GM21825 (cell line): ENCODE results near the gene CCNI.
A peak's percentile ranks its signal among the peaks of the same experiment; 100 is the strongest.

Source experiments
- ATAC-seq: cut with Tn5 transposase; IDR thresholded peaks from one replicate; pipeline ENCODE4 v1.9.1; 2021; ENCODE audit warnings: mild to moderate bottlenecking, moderate library complexity; ENCODE audit not compliant: unreplicated experiment

CCNI gene

DNA sequence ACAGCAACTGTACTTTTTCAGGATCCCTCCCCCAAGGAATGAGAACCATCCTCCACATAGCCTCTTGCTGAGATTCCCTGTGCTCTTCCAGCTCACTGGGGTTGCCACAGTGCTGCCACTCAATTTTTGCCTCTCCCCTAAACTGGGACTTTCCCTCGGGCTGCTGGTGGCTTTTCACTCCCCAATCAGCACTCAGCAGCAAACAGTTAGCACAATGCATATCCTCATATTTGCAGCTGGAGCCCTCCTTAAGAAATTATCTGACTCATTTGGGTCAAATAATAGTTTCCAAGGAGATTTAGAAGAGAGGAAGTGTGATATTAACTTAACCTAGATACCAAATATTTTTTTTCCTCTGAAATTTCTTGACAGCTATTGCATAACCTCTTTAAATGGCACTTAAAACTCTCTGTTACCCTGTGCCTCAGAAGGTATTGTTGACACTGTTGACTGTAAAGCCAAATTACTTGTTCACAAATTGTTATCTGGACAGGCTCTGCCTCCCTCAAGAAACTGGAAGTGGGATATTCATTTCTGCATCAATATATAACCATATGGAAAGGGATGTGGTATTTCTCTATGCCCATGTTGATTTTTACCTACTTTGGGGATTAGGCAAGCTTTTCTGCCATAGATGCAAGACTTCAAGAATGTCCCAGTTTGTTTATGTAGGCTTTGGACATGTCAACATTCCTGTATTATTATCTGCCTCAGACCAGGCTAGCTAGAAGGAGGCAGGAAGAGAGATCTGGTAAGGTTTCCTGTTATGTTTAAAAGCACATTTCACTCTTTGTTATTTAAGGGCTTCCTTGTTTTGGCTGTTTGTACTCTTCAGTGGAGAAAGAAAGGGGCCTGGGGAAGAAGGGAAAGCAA is 68.2 kb downstream of the CCNI start:
- ATAC-seq, result peak; percentile 80

DNA sequence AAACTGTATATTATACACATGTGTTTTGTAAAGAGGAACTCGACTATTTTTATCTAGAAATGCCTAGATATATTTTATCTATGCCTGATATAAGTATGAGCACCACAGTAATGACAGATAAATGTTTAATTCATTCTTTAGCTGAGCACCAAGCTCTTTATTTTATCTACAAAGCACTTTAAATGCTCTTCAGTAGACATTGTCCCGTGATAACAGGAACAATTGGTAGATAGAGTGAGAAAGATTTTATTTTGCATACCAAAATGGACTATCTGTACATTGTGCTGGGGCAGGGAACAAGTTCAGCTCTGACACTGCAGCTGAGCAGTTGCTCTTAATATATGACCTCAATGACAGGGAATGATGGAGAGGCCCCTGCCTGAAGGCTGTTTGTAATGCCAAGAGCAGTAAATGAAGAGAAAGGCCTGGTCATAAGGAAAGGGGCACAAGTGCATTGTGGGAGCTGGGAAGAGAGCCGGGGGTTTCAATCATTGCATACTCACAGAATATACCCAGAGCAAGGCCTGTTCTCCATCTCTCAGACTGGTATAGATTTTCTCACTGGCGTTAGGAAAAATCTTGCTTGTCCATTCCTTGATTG is 68.9 kb downstream of the CCNI start:
- ATAC-seq, result peak; percentile 14

DNA sequence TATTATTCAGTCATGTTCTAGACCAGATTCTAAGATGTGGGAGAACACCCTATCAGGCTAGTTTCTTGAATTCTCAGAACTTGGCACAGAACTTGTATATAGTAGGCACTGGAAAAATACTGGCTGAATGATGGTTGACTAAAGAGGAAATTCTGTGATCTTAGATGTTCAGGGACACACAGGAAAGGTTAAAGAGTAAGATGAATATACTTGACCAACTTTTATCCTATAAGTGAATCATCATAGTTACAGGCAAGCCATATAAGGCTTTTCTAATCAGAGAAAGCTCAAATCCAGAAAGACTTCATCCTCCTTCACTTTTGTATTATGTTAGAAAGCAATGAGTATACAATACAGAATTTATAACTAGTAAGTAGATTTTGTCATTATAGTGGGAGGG is 72.4 kb downstream of the CCNI start:
- no peak for ATAC-seq

DNA sequence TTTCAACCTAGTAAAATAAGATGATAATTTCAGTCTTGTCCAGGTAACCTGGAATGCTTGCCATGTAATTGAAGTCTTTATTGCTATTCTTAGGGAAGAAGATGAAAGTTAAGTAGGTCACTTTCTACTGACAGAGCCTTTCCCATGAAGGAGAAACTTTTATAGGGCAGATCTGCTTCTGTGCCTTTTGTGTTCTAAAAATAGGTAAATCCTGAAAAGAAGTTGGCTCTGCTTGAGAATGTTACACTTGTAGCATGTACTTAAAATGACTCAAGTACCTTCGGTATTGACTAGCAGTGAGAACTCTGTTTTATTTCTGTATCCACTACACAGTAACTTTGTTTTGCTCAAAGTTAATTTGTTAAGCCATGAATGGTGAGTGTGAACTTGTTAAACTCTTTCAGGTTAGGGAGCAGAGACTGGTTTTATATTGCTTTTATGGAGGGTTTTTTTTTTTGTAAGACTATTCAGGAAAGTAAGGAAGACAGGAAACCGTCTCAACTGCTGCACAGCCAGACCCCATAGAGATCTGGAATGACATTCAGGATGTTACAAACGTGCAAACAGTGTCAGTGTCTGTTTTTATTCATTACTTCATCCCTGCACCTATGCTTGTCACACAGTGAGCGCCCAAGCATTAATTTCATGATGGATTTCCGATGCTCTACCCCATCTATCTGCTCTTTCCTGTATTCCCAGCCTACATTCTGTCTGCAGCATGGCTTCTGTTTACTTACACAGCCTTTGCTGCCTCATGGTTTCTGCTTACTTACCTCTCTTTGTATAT is 73.3 kb downstream of the CCNI start:
- ATAC-seq, result no peak

DNA sequence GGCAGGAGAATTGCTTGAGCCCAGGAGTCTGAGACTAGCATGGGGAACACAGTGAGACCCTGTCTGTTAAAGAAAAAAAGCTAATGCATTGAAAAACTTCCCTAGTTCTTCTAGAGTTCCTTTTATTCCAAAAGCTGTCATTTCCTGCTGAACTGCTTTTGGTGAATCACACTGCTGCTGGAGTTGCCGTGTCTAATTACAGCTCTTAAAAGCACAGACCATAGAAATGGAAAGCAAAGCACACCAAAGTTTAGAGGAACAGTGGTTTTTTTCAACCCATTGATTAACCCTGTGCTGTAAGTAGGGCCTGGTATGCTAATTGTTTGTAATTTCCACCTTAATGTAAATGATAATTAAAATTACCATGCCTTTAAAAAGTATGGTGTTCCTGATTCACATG is 73.9 kb downstream of the CCNI start:
- ATAC-seq, result no peak

DNA sequence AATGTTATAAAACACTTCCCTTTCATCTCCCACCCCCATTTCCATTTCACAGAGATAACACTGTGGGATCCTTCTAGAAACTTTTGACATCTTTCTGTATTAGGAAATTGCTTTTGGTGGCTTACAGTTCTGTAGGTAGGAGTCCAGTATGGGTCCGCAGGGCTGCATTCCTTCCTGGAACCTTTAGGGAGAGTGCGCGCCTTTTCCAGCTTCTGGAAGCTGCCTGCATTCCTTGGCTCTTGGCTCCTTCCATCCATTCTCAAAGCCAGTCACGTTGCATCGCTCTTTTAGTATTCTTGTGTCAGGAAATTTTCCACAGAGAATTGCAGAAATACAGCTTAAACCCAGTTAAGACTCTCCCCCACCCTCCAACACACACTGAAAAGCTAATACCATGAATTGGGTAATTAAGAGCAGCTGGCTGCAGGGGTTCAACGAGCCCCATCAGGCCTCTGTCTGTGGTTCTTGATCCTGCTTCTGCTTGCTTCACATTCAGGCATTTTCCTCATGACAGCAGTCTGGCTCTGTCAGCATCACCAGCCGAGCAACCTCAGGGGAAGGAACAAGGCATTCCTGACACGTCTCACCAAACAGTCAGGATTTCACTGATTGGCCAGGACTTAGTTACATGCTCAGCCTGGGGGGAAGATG is 77.4 kb downstream of the CCNI start:
- ATAC-seq, result no peak

DNA sequence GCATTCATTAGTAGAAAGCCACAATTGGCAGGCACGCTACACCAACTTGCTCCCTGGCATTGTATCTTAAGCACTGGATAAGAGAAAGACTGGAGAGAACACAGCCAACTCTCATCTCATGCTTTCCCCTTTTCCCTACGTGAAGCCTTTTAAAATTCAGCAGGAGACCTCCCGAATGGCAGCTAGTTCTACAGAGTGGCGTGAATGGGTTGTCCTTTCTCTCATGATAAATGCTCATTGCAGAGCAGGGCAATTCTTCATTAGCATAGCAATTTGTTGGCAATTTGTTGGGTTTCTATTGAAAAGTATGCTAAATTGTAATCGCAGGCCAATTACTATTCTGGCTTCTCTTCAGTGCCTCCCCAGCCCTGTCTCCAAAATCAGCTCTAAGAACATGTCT is 78.3 kb downstream of the CCNI start:
- no peak for ATAC-seq
